HG03460 (cell line): ENCODE data around the gene NCAPG2.
A peak's percentile ranks its signal among the peaks of the same experiment; 100 is the strongest.
"Not testable (repeated sequence)": the region's sequence is repeated elsewhere in the genome, so short reads cannot be mapped to it uniquely, and the experiment has no call there.

Experiments used
- ATAC-seq: cut with Tn5 transposase; IDR thresholded peaks from one replicate; pipeline ENCODE4 v1.9.1; 2021; ENCODE audit not compliant: unreplicated experiment

NCAPG2 gene

GRCh38 chr7:158680754-158681153 is 23.9 kb downstream of the NCAPG2 start:
- no peak for ATAC-seq

GRCh38 chr7:158676906-158677305 is 27.7 kb downstream of the NCAPG2 start:
- ATAC-seq = no peak

DNA sequence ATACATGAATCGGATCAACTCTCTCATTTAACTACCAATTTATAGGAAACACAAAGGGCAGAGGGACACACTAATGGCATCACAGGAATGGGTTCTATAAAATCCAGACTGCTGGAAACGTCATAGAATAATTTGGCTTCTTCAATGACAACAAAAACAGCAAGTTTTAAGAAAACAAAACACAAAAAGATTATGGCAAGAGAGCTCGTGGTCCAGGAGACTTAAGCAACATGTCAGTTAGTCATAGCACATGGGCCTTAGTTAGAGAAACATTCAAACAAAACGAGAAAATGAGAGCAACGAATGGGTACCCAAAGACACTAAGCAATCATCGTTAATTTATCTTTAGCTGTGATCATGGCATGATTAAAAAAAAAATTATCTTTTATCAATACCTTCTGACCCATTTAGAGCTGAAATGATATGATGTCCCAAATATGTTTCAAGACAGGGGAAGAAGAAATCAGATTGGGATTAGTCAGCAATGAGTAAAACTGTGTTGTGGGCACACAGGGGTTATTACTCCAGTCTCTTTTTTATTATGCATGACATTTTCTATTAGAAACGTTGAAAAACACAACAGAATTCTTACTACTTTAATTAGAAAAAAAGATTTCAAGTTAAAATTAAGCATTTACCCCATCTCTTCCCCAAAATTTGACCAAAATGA is 28.3 kb downstream of the NCAPG2 start:
- ATAC-seq = no peak

DNA sequence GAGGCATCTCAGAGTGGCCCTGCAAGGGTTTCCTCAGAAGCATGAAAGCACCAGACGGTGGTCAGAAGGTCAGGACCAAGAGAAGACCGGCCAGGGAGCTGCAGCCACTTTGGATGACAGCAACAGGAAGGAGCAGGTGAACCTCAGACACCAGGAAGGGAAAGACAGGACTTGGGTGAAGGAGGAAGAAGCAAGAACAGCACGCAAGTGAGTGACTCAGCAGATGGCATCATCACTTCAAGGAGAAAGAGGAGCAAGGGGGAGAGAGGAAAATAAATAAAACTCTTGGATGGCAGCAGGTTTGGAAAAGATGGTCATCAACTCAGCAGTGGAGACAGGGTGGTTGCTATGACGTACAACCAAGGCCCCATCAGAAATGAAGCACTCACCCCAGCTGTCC is 31.6 kb downstream of the NCAPG2 start:
- no peak for ATAC-seq

DNA sequence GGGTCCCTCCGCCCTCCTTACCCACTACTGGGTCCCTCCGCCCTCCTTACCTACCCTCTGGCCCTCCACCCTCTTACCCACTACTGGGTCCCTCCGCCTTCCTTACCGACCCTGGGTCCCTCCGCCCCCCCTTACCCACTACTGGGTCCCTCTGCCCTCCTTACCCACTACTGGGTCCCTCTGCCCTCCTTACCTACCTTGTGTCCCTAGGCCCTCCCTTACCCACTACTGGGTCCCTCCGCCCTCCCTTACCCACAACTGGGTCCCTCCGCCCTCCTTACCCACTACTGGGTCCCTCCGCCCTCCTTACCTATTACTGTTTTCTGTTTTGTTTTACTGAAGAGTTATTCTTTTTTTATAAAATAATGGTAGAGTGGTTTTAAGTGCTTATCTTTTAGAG is 36.5 kb downstream of the NCAPG2 start:
- not testable (repeated sequence) for ATAC-seq

DNA sequence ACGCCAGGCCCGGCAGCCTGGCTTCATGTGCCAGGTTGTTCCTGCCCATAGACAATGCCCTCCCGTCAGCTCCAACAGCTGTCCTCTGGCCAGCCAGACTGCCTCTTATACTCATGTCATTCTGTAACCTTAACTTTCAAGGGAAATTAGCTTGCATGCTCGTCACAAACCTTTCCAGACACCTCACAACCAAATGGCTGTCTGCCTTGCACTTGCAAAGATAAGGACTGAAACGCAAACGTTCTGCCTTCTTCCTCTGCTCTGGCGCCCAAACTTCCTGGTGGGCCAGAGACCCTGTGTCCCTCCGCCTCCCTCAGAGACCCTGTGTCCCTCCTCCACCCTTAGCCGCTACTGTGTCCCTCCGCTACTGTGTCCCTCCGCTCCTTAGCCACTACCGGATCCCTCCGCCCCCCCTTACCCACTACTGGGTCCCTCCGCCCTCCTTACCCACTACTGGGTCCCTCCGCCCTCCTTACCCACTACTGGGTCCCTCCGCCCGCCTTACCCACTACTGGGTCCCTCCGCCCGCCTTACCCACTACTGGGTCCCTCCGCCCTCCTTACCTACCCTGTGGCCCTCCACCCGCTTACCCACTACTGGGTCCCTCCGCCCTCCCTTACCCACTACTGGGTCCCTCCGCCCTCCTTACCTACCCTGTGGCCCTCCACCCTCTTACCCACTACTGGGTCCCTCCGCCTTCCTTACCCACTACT is 37.5 kb downstream of the NCAPG2 start:
- ATAC-seq = not testable (repeated sequence)

- no peak for ATAC-seq
These were observed 38.2 kb downstream of the NCAPG2 start for GRCh38 chr7:158666401-158666800.

GRCh38 chr7:158664406-158664805 is 40.2 kb downstream of the NCAPG2 start:
- ATAC-seq = no peak

GRCh38 chr7:158663428-158663741 is 41.2 kb downstream of the NCAPG2 start:
- ATAC-seq = no peak

DNA sequence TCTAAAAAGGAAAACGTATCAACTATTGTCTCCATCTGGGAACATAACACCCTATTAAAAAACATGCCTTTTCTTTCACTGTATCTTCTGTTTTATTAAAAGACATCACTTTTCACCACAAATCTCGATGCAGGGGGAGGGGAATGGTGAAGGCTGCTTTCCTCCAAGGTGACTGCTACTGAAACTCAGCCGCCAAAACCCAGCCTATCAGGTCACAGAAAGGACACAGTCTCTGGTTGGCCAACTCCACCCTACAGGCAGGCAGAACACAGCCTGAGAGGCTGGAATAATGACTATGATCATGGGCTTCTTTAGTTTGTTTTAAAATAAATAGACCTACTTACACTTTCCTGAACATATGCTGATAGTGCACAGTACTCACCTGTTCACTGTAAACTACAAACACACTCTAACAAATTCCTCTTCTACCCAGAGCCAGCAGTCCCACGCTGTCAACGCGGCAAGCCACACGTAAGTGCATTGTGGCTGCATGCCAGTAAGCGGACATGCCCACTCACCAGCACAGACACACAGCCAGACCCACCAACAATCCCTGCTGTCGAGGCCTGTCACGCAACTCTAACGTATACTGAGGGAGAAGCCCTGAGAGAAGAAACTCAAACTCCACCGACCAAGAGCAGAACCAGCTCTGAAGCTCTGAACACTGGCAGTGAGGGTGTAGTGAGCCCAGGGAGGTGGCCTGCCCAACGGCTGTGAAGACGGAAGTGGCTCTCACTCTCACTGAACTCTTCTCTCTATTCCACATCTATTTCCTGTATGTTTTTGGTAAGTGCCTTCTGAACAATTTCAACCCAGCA is 41.8 kb downstream of the NCAPG2 start:
- ATAC-seq = no peak

DNA sequence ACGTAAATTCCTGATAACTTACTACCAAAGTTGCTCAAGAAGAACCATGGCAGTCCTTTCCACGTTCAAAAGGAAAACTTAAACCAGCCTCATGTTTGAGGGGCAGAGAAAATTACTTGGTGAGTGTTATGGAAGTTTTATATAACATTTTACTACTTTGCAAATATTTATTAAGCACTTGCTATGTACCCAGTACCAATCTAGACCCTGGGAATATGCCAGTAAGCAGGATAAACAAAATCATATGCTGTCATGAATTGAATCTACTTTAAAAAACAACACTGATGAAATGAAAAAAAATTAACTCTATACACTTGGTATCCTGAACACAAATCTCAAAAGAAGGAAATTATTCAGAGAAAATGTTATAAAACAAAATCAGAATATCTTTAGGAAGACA is 46.1 kb downstream of the NCAPG2 start:
- ATAC-seq = no peak

DNA sequence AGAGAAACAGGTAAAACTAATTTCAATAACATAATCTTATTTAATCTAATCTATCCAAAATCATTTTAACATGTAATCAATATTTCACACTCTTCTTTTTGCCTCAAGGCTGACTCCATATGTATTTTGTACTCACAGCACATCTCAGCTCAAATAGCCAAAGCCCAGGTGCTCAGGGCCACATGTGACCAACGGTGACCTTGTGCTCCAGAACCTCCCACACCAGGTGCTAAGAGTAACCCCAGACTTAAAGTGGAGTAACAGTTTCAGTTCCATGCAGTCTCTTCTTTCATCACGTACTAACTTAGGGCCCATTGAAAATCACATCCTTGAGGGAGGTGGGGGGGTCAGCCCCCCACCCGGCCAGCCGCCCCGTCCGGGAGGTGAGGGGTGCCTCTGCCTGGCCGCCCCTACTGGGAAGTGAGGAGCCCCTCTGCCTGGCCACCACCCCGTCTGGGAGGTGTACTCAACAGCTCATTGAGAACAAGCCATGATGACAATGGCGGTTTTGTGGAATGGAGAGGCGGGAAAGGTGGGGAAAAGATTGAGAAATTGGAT is 47.3 kb downstream of the NCAPG2 start:
- no peak for ATAC-seq

DNA sequence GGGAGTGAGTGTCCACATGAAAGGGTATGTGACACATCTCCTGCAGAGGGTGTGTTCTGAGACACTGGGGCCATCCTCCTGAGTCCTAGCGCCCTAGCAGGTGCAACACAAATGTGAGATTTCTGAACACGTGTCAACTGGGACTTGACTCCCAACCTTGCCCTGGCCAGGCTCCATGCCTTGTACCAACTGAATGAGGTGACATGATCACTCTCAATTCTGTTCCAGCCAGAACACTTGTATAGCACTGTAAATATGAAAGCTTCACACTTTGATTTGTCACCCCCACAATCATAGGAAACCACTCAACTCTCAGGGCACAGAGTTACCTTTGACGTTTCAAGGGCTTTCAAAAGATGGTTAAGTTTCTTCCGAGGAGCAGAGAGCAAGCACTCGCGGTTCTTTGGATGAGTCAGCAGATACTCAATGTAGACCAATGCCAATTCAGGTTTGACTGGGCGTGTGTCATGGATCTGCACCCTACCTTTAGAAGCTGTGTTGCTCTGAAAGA is 48.6 kb downstream of the NCAPG2 start:
- ATAC-seq = peak; percentile 93

- no peak for ATAC-seq
These were observed 49.1 kb downstream of the NCAPG2 start for GRCh38 chr7:158655507-158655906.

DNA sequence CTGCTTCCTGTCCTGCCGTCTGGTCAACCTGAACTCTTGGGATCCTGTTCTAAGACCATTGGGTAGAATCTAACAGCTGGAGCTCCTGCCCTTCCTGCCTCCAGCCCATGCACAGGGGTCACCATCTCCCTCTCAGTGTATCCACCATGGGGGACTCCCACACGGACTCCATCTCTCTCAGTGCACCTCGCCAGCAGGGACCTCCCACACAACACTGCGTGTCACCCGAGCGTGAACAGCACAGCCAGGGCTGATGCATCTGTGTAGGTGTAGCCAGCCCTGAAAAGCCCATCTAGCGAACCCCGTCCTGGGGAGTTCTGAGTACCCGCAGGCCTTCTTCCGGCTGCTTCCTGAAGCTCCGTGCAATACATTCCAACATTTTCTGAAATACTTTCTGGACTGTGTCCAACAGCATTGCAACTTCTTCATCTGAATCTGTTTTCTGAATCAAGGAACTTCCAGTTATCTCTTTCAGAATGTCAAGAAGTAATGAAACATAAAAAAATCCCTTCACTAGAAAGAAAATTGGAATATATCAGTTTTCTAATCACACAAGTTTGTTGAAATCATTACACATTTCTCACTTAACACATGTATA is 52.5 kb downstream of the NCAPG2 start:
- ATAC-seq = no peak

DNA sequence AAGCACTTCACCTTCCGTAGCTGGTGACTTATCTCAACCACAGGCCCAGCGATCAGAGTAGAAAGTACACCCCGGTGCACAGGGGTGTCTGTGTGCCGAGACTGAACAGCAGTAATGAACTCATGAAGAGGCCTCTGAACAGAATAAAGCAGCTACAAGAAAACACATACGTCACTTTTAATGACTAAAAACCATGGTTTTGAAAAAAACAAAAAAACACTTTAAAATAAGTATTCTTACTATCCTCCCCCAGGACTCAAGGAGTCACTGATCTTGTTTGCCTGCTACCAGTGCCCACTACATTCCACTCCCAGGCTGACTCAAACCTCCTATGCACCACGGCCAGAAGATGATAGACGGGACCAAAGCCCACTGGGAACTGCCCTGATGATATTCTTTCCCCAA is 53.8 kb downstream of the NCAPG2 start:
- ATAC-seq = no peak

DNA sequence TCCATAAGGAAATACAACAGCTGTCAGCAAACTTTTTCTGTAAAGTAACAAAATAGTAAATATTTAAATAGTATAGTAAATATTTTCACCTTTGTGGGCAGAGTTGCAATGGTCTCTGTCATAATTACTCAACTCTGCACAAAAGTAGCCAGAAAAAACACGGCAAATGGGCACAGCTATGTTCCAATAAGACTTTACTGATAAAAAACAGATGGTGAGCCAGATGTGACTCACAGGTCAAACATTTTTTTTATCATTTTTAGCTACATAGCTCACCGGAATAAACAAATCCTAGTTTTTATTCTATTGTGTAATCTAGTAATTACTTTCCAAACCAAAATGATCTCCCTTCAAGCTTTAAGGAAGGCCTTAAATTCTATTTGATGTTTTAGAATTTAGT is 55.3 kb downstream of the NCAPG2 start:
- no peak for ATAC-seq

DNA sequence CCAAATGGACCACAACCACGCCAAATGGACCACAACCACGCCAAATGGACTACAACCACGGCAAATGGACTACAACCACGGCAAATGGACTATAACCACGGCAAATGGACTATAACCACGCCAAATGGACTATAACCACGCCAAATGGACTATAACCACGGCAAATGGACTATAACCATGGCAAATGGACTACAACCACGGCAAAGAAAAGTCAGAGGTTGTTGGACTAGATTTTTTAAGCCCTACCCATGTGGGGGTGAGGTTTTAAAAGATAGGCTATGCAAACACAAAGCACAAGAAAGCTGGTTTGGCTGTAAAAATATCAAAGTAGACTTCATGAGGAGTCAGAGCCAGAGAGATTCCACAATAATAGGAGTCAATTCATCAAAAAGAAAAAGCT is 55.8 kb downstream of the NCAPG2 start:
- ATAC-seq = no peak

GRCh38 chr7:158648168-158648567 is 56.4 kb downstream of the NCAPG2 start:
- no peak for ATAC-seq

DNA sequence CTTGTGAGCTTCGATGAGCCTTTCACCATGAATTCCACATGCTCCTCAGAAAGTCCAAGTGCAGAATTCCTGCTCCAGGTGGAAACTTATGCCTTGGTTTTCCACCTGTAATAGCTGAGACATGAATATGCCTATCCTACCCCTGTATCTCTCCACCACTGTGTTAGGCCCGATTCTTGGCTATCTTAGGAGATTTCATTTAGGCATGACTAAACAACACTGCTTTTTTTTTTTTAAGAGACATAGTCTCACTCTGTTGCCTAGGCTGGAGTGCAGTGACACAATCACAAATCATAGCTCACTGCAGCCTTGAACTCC is 57.2 kb downstream of the NCAPG2 start:
- no peak for ATAC-seq

DNA sequence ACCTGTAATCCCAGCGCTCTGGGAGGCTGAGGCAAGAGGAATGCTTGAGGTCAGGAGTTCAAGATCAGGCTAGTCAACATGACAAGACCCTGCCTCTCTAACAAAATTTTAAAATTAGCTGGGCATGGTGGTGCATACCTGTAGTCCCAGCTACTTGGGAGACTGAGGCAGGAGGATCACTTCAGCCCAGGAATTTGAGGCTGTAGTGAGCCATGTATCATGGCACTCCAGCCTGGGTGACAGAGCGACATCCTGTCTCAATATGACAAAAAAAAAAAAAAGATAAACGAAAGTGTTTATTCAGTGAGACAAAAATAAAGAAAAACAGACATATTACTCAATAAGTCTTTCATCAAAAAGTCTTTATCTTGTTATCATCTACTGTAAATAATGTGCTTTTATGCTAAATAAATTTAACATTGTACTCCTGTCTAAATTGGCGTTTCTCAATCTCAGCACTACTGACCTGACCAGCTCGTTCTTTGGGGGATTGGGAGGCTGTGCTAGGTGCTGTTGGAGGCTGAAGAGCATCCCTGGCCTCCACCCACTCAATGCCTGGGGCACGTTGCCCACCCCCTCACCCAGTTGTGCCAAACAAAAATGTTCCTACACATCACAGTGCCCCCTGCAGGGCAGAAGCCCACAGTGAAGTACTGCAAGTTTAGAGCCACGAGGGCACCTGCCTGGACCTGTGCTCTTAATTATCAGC is 57.7 kb downstream of the NCAPG2 start:
- ATAC-seq = no peak
